ENCODE results near the gene RALGAPA2. TPM values are rescaled to one million over a fixed set of nuclear protein-coding genes. Genes with fewer than 3 reads are reported as not detected.

RALGAPA2 gene
- total and polyA plus RNA-seq, 2 experiments from 2014 or later, result 1.3 to 2.6 TPM

DNA sequence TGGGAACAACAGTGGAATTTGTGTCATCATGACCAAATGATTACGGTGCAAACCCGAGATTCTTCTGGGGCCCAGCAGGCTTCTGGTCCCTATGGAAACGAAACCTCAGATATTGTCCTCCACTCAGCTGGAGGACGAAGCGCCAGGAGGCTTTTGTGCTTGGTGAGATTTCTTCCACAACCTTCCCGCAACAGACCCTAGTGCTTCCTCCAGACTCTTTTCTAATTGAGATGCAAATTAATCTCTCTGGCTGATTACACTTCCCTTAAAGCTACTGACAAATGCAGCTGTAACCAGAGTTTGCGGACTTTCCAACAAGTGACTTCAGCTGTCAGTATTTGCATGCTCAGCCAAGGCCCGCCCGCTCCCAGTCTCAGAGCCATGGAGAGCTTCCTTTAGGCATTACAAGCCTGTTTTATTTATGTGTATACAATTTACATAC, 248.5 kb downstream of the RALGAPA2 start:
- Histone ChIP-seq H3F3A (ENCODE audit: insufficient read depth) (peaks cover 17% of the 10 kb centered on the region), H4K20me1 (ENCODE audit: insufficient read depth) (no peaks in the 10 kb centered on the region), H3K27ac (no peak overlapping the region), H3K79me2 (ENCODE audit: insufficient read depth) (no peaks in the 10 kb centered on the region), H3K4me1 (ENCODE audit: insufficient read depth) (peaks cover 17% of the 10 kb centered on the region), H3K9me3 (ENCODE audit: low read depth) (no peaks in the 10 kb centered on the region), H3K4me2 (ENCODE audit: unreplicated experiment) (no peak overlapping the region), H2AFZ (no peak overlapping the region), H3K4me3 (no peak overlapping the region), H3K9me2 (ENCODE audit: insufficient read depth) (no peaks in the 10 kb centered on the region), H3K9ac (no peak overlapping the region), H3K27me3 (replicated peaks; ENCODE audit: insufficient read depth) (no peaks in the 10 kb centered on the region), H3K36me3 (ENCODE audit: low read depth) (no peaks in the 10 kb centered on the region)
- no peak for TF ChIP-seq EZH2 (IDR thresholded peaks at IDR 0.05; ENCODE audit: insufficient read depth, poor library complexity, severe bottlenecking)
- TF ChIP-seq EZH2phosphoT487 (IDR thresholded peaks at IDR 0.05; ENCODE audit: insufficient read depth, low read depth), result no peak
- DNase-seq, result peak; percentile 5
- WGBS, 2 experiments (ENCODE audit: low coverage in 1 of 2, low lambda C conversion rate in 2 of 2, missing lambda C conversion rate in 2 of 2), result 73 to 81% methylated on average over 9 of the region's 9 CpGs
- in situ Hi-C loops (cut with MboI), result no loop called here

GRCh38 chr20:20462185-20462584, 250.3 kb downstream of the RALGAPA2 start:
- Histone ChIP-seq H3K4me2 (ENCODE audit: unreplicated experiment) (no peak overlapping the region), H3K36me3 (ENCODE audit: low read depth) (no peaks in the 10 kb centered on the region), H3K79me2 (ENCODE audit: insufficient read depth) (no peaks in the 10 kb centered on the region), H3K27ac (no peak overlapping the region), H3K4me3 (no peak overlapping the region), H3K27me3 (replicated peaks; ENCODE audit: insufficient read depth) (no peaks in the 10 kb centered on the region), H3K4me1 (ENCODE audit: insufficient read depth) (peaks cover 16% of the 10 kb centered on the region), H2AFZ (no peak overlapping the region), H3K9ac (no peak overlapping the region), H3K9me3 (ENCODE audit: low read depth) (no peaks in the 10 kb centered on the region), H3K9me2 (ENCODE audit: insufficient read depth) (no peaks in the 10 kb centered on the region), H4K20me1 (ENCODE audit: insufficient read depth) (no peaks in the 10 kb centered on the region), H3F3A (ENCODE audit: insufficient read depth) (peaks cover 12% of the 10 kb centered on the region)
- 81 to 85% methylated on average over 3 of the region's 3 CpGs for WGBS, 2 experiments (ENCODE audit: low coverage in 1 of 2, low lambda C conversion rate in 2 of 2, missing lambda C conversion rate in 2 of 2)
- in situ Hi-C loops (cut with MboI), result no loop called here
- TF ChIP-seq EZH2 (IDR thresholded peaks at IDR 0.05; ENCODE audit: insufficient read depth, poor library complexity, severe bottlenecking) (no peak), EZH2phosphoT487 (IDR thresholded peaks at IDR 0.05; ENCODE audit: insufficient read depth, low read depth) (no peak)
- no peak for DNase-seq

DNA sequence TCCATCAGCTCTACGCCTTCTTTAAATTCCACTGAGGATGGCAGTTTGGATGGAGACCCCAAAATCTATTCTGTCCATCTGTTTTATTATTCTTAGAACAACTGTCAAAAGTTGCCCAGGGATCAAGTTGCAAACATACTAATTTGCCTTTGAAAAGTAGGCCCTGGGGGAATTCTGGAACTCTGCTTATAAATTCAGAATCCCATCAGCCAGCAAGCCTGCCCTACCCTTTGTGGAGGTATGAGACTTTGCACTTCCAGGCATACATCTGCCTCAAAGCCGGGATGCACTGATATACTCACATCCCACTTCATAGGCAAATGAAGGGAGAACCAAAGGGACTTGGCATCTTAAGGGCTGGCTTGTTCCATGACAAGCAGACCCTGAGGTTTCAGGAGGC, 250.9 kb downstream of the RALGAPA2 start:
- Histone ChIP-seq H3K36me3 (ENCODE audit: low read depth) (no peaks in the 10 kb centered on the region), H3K4me1 (ENCODE audit: insufficient read depth) (peaks cover 10% of the 10 kb centered on the region; the same call in 1 of the 2 replicates), H3K9me3 (ENCODE audit: low read depth) (no peaks in the 10 kb centered on the region), H3K27ac (no peak overlapping the region), H3K9me2 (ENCODE audit: insufficient read depth) (no peaks in the 10 kb centered on the region), H3K27me3 (replicated peaks; ENCODE audit: insufficient read depth) (no peaks in the 10 kb centered on the region), H4K20me1 (ENCODE audit: insufficient read depth) (no peaks in the 10 kb centered on the region), H3F3A (ENCODE audit: insufficient read depth) (peaks cover 7% of the 10 kb centered on the region), H3K79me2 (ENCODE audit: insufficient read depth) (no peaks in the 10 kb centered on the region), H2AFZ (no peak overlapping the region), H3K4me3 (no peak overlapping the region), H3K4me2 (ENCODE audit: unreplicated experiment) (no peak overlapping the region), H3K9ac (no peak overlapping the region)
- in situ Hi-C loops (cut with MboI), result no loop called here
- 87 to 94% methylated on average over 2 of the region's 2 CpGs for WGBS, 2 experiments (ENCODE audit: low coverage in 1 of 2, low lambda C conversion rate in 2 of 2, missing lambda C conversion rate in 2 of 2)
- no peak for TF ChIP-seq EZH2 (IDR thresholded peaks at IDR 0.05; ENCODE audit: insufficient read depth, poor library complexity, severe bottlenecking)
- TF ChIP-seq EZH2phosphoT487 (IDR thresholded peaks at IDR 0.05; ENCODE audit: insufficient read depth, low read depth), result no peak
- no peak for DNase-seq

GRCh38 chr20:20459726-20460125, 252.7 kb downstream of the RALGAPA2 start:
- TF ChIP-seq EZH2phosphoT487 (IDR thresholded peaks at IDR 0.05; ENCODE audit: insufficient read depth, low read depth) (no peak), EZH2 (IDR thresholded peaks at IDR 0.05; ENCODE audit: insufficient read depth, poor library complexity, severe bottlenecking) (no peak)
- Histone ChIP-seq H3K4me1 (ENCODE audit: insufficient read depth) (no peaks in the 10 kb centered on the region), H3F3A (ENCODE audit: insufficient read depth) (no peaks in the 10 kb centered on the region), H3K9ac (no peak overlapping the region), H3K9me3 (ENCODE audit: low read depth) (no peaks in the 10 kb centered on the region), H3K27ac (no peak overlapping the region), H3K4me2 (ENCODE audit: unreplicated experiment) (no peak overlapping the region), H3K27me3 (replicated peaks; ENCODE audit: insufficient read depth) (no peaks in the 10 kb centered on the region), H3K79me2 (ENCODE audit: insufficient read depth) (no peaks in the 10 kb centered on the region), H4K20me1 (ENCODE audit: insufficient read depth) (no peaks in the 10 kb centered on the region), H3K36me3 (ENCODE audit: low read depth) (no peaks in the 10 kb centered on the region), H3K9me2 (ENCODE audit: insufficient read depth) (no peaks in the 10 kb centered on the region), H3K4me3 (no peak overlapping the region), H2AFZ (no peak overlapping the region)
- peak; percentile 26 for DNase-seq
- in situ Hi-C loops (cut with MboI), result no loop called here
- 84 to 87% methylated on average over 5 of the region's 5 CpGs for WGBS, 2 experiments (ENCODE audit: low coverage in 1 of 2, low lambda C conversion rate in 2 of 2, missing lambda C conversion rate in 2 of 2)

Measured in GM23248 (cell line).